Activated CD8-positive, alpha-beta memory T cell treated with anti-CD3 and anti-CD28 coated beads, Interleukin-2, amount 50 U/mL, for 1 hour (primary cell): ENCODE measurements around the gene RNU1-3.
"Not testable (repeated sequence)": the region's sequence is repeated elsewhere in the genome, so short reads cannot be mapped to it uniquely, and the experiment has no call there.

ENCODE experiments used
- DNase-seq: peaks from one replicate; pipeline ENCODE4 v3.0.0-alpha.2; 2020; ENCODE audit errors: extremely low read depth

Gene RNU1-3

GRCh38 chr1:16656981-16657683 is 9.6 kb downstream of the RNU1-3 start:
- not testable (repeated sequence) for DNase-seq

GRCh38 chr1:16656574-16656973 is 10.2 kb downstream of the RNU1-3 start:
- DNase-seq: not testable (repeated sequence)

- not testable (repeated sequence) for DNase-seq
Observed at GRCh38 chr1:16651560-16651959, 15.2 kb downstream of the RNU1-3 start.

- not testable (repeated sequence) for DNase-seq
Observed at GRCh38 chr1:16649960-16650359, 16.8 kb downstream of the RNU1-3 start.

- not testable (repeated sequence) for DNase-seq
Observed at GRCh38 chr1:16649390-16649789, 17.4 kb downstream of the RNU1-3 start.

- DNase-seq: not testable (repeated sequence)
Observed at GRCh38 chr1:16648756-16649155, 18.0 kb downstream of the RNU1-3 start.

- DNase-seq: not testable (repeated sequence)
Observed at GRCh38 chr1:16648250-16648649, 18.5 kb downstream of the RNU1-3 start.

- not testable (repeated sequence) for DNase-seq
Observed at GRCh38 chr1:16647179-16648176, 19.3 kb downstream of the RNU1-3 start.

GRCh38 chr1:16646716-16647115 is 20.0 kb downstream of the RNU1-3 start:
- DNase-seq: not testable (repeated sequence)

GRCh38 chr1:16646061-16646664 is 20.6 kb downstream of the RNU1-3 start:
- not testable (repeated sequence) for DNase-seq

GRCh38 chr1:16645271-16646060 is 21.3 kb downstream of the RNU1-3 start:
- not testable (repeated sequence) for DNase-seq

- DNase-seq: peak; percentile 96
Observed at GRCh38 chr1:16644482-16645270, 22.1 kb downstream of the RNU1-3 start.

- DNase-seq: no peak
Observed at GRCh38 chr1:16644193-16644481, 22.6 kb downstream of the RNU1-3 start.

GRCh38 chr1:16643476-16644192 is 23.1 kb downstream of the RNU1-3 start:
- DNase-seq: not testable (repeated sequence)

- not testable (repeated sequence) for DNase-seq
Observed at GRCh38 chr1:16643001-16643411, 23.7 kb downstream of the RNU1-3 start.

- DNase-seq: not testable (repeated sequence)
Observed at GRCh38 chr1:16642025-16642966, 24.5 kb downstream of the RNU1-3 start.

- DNase-seq: not testable (repeated sequence)
Observed at GRCh38 chr1:16641159-16641975, 25.4 kb downstream of the RNU1-3 start.
